Ascending aorta (tissue), 2 donors: ENCODE measurements around the gene PRTFDC1. TPM values are rescaled to one million over a fixed set of nuclear protein-coding genes. Genes with fewer than 3 reads are reported as not detected.

Experiments
- DNase-seq, 2 donors: peaks; one replicate each; pipeline ENCODE4 v3.0.0-alpha.2; 2019; ENCODE audit warnings: low spot score in 2 of 2
- H3K27ac ChIP-seq, 2 donors: fragments of 200-600 bp; sonication (generic); one replicate each; pipeline ENCODE4 v1.5.1; 2016 to 2017; ENCODE audit warnings: mild to moderate bottlenecking in 1 of 2
- H3K27me3 ChIP-seq: fragments of 200-600 bp; sonication (generic); one replicate; pipeline ENCODE4 v1.5.1; 2017
- H3K36me3 ChIP-seq, 2 donors: fragments of 200-600 bp; sonication (generic); one replicate each; pipeline ENCODE4 v1.5.1; 2016
- H3K4me1 ChIP-seq, 2 donors: fragments of 200-600 bp; sonication (generic); one replicate each; pipeline ENCODE4 v1.5.1; 2016 to 2017; ENCODE audit warnings: mild to moderate bottlenecking in 1 of 2
- H3K4me3 ChIP-seq, 2 donors: fragments of 200-600 bp; sonication (generic); one replicate each; pipeline ENCODE4 v1.5.1; 2016 to 2017; ENCODE audit warnings: mild to moderate bottlenecking in 1 of 2
- H3K9me3 ChIP-seq, 2 donors: fragments of 200-600 bp; sonication (generic); one replicate each; pipeline ENCODE4 v1.5.1; 2016
- intact Hi-C: fragments of 100-400 bp; cut with DNase I; formaldehyde crosslinking; loops from one replicate; pipeline ENCODE4 v1.15.1; 2023
- total RNA-seq: library from RNA; depleted of rRNA; stranded (reverse); fragments of >200 nt; gene quantifications from one replicate; pipeline ENCODE4 v1.1.0, GENCODE V29; 2016
- TF ChIP-seq, protein P1 (sequence below), 3 experiments: fragments of 200-600 bp in 2 of 3; fragments of 450-650 bp in 1 of 3; sonication (generic) in 2 of 3; IDR thresholded peaks; one replicate each; pipeline ENCODE4 v1.5.1; 2016 to 2019; ENCODE audit warnings: antibody characterized with exemption in 3 of 3, mild to moderate bottlenecking in 1 of 3, moderate library complexity in 1 of 3

PRTFDC1 gene
- total RNA-seq, 1 donor from 2014 or later, result 3.6 TPM

DNA sequence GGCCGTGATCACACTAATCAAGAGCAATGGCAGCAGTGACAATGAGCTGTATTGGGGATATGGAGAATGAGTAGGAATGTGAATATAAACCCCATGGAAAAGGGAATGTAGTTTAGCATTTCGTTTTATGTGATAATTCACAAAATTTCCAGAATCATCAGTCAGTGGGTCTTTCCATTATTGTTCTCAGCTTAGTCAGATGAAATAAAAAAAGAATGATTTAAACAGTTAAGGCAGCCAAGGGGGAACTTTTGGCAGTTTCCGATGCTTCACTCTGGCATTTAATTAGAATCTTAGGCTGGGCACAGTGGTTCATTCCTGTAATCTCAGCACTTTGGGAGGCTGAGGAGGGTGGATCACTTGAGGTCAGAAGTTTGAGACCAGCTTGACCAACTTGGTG is 86.6 kb downstream of the PRTFDC1 start:
- Histone ChIP-seq H3K27me3 (no peaks in the 10 kb centered on the region), H3K27ac (no peak overlapping the region), H3K36me3 (no peaks in the 10 kb centered on the region), H3K4me3 (no peak overlapping the region), H3K4me1 (peaks cover 0 to 5% of the 10 kb centered on the region in 2 donors), H3K9me3 (peaks cover 0 to 5% of the 10 kb centered on the region in 2 donors)
- intact Hi-C loops, result loop anchor here (5.0 kb wide), 1 partner anchor 218 kb away; no protein-coding TSS in a partner anchor
- TF ChIP-seq, protein P1, sequence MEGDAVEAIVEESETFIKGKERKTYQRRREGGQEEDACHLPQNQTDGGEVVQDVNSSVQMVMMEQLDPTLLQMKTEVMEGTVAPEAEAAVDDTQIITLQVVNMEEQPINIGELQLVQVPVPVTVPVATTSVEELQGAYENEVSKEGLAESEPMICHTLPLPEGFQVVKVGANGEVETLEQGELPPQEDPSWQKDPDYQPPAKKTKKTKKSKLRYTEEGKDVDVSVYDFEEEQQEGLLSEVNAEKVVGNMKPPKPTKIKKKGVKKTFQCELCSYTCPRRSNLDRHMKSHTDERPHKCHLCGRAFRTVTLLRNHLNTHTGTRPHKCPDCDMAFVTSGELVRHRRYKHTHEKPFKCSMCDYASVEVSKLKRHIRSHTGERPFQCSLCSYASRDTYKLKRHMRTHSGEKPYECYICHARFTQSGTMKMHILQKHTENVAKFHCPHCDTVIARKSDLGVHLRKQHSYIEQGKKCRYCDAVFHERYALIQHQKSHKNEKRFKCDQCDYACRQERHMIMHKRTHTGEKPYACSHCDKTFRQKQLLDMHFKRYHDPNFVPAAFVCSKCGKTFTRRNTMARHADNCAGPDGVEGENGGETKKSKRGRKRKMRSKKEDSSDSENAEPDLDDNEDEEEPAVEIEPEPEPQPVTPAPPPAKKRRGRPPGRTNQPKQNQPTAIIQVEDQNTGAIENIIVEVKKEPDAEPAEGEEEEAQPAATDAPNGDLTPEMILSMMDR (IDR thresholded peaks at IDR 0.05), result no peak
- DNase-seq, result no peak

DNA sequence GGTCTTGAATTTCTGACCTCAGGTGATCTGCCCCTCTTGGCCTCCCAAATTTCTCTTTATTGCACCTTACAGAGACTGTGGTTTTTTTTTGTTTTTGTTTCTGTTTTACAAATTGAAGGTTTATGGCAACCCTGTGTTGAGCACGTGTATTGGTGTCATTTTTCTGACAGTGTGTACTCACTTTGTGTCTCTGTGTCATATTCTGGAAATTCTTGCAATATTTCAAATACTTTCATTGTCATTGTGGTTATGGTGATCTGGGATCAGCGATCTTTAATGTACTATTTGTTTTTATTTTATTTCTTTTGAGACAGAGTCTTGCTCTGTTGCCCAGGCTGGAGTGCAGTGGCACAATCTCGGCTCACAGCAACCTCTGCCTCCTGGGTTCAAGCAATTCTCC is 89.8 kb downstream of the PRTFDC1 start:
- TF ChIP-seq, protein P1 (IDR thresholded peaks at IDR 0.05), result no peak
- H3K4me3 ChIP-seq, result no peak overlapping the region
- no peaks in the 10 kb centered on the region for H3K27me3 ChIP-seq
- H3K9me3 ChIP-seq, result peaks cover 0 to 5% of the 10 kb centered on the region in 2 donors
- no peak for DNase-seq
- peaks cover 0 to 5% of the 10 kb centered on the region in 2 donors for H3K4me1 ChIP-seq
- H3K36me3 ChIP-seq, result no peaks in the 10 kb centered on the region
- H3K27ac ChIP-seq, result no peak overlapping the region
- intact Hi-C loops, result no loop called here

DNA sequence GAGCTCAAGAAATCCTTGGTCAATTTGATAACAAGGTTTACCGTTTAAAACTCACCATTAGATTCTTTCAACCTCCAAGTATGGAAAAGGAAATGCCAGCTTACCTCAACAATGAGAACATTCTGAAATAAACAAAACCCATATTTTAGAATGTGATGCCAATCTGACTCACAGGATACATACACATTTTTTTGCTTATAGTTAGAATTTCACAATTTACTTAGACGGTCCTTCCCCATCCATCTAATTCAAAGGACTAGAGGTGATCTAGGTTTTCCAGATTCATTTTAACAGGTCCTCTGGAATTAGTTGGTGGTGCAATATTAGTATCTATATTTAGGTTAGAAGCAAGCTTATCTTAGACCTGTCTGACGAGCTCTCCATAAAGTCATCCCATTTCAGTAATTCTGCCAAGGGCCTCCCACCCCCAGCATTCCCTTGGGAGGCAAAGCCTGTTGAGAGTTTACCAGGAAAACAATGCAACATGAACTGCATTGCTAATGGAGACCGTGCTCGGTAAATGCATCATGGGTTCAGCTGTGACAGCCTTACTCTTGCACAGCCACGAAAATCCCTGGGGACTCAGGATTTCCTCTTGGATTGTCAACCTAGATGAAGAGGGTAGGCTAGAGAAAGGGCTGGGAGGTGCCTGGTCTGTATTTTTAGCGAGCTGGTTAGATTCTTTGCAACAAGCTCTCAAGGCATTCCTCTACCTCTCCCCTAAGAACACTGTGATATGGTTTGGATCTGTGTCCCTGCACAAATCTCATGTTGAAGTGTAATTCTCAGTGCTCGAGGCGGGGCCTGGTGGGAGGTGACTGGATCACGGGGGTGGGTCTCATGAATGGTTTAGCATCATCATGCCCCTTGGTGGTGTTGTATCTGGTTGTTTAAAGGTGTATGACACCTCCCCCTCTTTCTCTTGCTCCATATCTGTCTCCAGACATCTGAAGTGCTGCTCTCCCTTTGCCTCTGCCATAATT is 93.8 kb downstream of the PRTFDC1 start:
- Histone ChIP-seq H3K36me3 (no peaks in the 10 kb centered on the region), H3K27me3 (no peaks in the 10 kb centered on the region), H3K27ac (no peak overlapping the region), H3K4me3 (no peak overlapping the region), H3K4me1 (no peaks in the 10 kb centered on the region), H3K9me3 (peaks cover 0 to 5% of the 10 kb centered on the region in 2 donors)
- DNase-seq, result no peak
- intact Hi-C loops, result no loop called here
- TF ChIP-seq, protein P1 (IDR thresholded peaks at IDR 0.05), result no peak

DNA sequence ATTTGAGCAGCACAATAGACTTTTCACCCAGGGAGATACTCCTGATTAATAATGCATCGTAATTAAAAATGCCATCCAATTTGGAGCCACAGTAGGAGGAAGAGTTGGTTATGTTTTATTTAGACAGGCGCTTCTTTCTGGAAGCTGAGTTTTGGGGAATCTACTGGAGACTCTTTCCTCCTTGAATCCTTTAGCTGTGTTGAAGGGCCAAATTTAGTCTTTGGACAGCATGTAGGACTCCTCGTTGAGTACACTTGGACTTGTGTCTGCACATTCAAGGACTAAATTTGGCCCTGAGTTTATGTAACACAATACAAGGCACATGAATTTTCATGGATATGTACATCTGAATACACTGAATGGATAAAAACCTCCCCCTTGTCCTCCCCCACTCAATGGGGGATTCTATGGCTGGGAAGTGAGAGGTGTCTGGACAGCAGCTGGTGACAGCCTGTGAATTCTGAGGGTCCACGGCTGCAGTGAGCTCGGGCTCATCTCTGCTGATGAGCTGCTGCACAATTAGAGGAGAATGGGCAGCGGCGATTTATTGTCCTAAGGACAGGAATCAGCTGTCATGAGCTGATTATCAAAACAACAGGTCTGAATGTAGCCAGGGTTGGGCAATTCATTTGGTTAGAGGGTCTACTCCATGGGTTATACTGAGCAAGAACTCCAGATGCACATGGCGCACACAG is 95.2 kb downstream of the PRTFDC1 start:
- no peaks in the 10 kb centered on the region for H3K27me3 ChIP-seq
- no peak for DNase-seq
- TF ChIP-seq, protein P1 (IDR thresholded peaks at IDR 0.05), result no peak
- H3K4me1 ChIP-seq, result no peaks in the 10 kb centered on the region
- H3K4me3 ChIP-seq, result no peak overlapping the region
- H3K36me3 ChIP-seq, result no peaks in the 10 kb centered on the region
- no peak overlapping the region for H3K27ac ChIP-seq
- intact Hi-C loops, result no loop called here
- H3K9me3 ChIP-seq, result no peaks in the 10 kb centered on the region

DNA sequence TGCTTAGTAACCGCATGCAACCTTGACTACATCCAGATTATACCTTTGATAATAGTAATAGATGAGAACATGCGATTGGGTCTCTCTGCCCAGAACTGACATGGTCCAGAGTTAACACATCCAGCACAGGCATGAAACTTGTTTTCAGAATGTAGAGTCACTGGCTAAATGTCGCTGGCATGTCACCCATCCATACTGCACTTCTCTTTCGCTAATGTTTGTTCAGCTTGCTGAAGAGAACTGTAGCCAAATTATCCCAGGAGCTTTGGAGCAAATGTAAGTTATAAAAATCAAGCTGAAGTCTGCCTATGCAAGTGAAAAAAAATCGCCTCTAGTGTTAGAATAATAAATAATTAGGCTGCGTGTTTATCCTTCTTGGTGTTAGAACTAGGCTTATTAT is 98.2 kb downstream of the PRTFDC1 start:
- Histone ChIP-seq H3K4me3 (no peak overlapping the region), H3K27me3 (no peaks in the 10 kb centered on the region), H3K27ac (no peak overlapping the region), H3K36me3 (no peaks in the 10 kb centered on the region), H3K4me1 (no peaks in the 10 kb centered on the region), H3K9me3 (no peaks in the 10 kb centered on the region)
- TF ChIP-seq, protein P1 (IDR thresholded peaks at IDR 0.05), result no peak
- DNase-seq, result no peak
- intact Hi-C loops, result no loop called here
